Measurements from ENCODE around the gene ACOXL. TPM values are rescaled to one million over a fixed set of nuclear protein-coding genes. Genes with fewer than 3 reads are reported as not detected.

Gene ACOXL
- total RNA-seq, 3 donors from 2014 or later (not counting 1 experiment from before 2014, with no cell fraction given): not detected

DNA sequence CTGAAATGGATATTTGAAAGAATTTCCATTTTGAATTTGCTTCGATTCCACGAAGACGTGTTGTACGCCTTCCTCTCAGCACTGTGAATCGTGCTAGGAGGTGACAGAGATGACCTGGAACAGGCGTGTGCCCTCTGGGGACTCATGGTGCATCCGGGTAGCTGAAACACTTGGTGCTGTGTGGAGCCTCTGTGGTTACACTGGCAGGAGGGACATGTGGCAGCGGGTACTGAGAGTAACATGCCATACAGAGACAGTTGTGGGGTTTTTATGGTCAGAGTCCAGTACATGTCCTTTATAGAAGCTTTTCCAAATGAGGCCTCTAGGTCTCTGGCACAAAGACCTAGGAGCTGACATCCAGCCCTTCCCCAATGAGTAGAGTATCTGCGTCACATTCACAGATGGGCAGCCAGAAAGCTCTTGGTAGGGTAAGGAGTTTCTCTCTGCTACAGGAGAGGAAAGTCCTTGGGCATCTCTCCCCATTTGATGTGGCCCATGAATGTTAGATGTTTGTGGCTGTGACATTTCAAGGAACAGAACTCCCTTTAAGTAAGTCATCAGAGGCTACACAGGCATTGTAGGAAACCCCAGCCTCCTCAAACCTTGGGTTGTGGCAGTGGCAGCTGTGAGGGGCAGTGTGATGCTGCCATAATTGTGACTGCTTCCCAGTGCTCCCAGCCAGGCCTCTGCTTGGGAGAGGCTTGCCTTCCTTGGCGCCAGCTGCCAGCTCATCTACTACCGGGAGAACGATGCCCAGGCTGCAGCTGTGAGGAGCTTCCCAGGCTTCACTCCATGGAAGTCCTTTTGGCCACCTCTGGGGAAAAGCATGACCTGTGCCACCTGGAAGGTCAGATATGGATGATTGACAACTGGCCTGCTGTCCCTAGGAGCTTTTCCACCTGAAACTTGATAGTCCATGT is 80.6 kb downstream of the ACOXL start:
- Mint-ChIP-seq H3K27me3 (ENCODE audit: low read depth in 2 of 2) (peaks cover 0 to 11% of the 10 kb centered on the region in 2 donors), H3K4me3 (no peak overlapping the region), H3K27ac (peak overlapping the region in 1 of 2 donors; percentile 67), H3K36me3 (no peaks in the 10 kb centered on the region), H3K4me1 (peaks cover 6 to 12% of the 10 kb centered on the region in 2 donors), H3K9me3 (no peaks in the 10 kb centered on the region)
- H3K9me3 ChIP-seq (ENCODE audit: control insufficient read depth, insufficient read depth, low read length): no peaks in the 10 kb centered on the region
- DNase-seq (no peak), ATAC-seq (peak in 1 of 3 donors; percentile 21)
- 91% methylated on average over 12 of the region's 12 CpGs for WGBS (ENCODE audit: insufficient coverage)
- H3K27ac ChIP-seq (ENCODE audit: low read length): no peak overlapping the region
- H3K4me1 ChIP-seq (ENCODE audit: control insufficient read depth, insufficient read depth, low read length): peaks cover 8% of the 10 kb centered on the region
- no peak overlapping the region for H3K4me3 ChIP-seq (ENCODE audit: low read length)
- no peaks in the 10 kb centered on the region for H3K27me3 ChIP-seq (ENCODE audit: control insufficient read depth, insufficient read depth, low read length)
- no peak for TF ChIP-seq CTCF (IDR thresholded peaks at IDR 0.05)
- intact Hi-C loops (cut with micrococcal nuclease): loop anchor here (2.0 to 10.0 kb wide), 5 partner anchors 40 to 892 kb away; no protein-coding TSS in a partner anchor
- H3K36me3 ChIP-seq (ENCODE audit: control insufficient read depth, insufficient read depth, low read length): no peaks in the 10 kb centered on the region

DNA sequence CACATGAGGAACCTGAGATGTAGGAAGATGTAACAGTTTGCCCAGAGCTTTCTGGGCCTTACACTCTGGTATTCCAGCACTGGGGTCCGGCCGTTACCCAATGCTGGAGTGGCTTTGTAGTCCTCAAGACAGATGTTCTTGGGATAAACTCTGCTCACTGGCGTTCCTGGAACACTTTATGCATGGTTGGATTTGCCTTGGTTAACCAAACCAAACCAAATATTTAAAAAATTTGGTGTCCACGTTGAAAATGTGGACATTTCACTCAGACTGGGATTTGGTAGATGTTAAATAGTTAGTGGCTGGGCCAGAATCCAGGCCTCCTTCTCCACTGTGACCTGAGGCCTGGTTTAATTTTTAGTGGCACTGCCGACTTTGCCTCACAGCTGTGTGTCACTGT is 81.5 kb downstream of the ACOXL start:
- intact Hi-C loops (cut with micrococcal nuclease): loop anchor here (2.0 to 10.0 kb wide), 5 partner anchors 39 to 891 kb away; no protein-coding TSS in a partner anchor
- H3K9me3 ChIP-seq (ENCODE audit: control insufficient read depth, insufficient read depth, low read length): no peaks in the 10 kb centered on the region
- TF ChIP-seq CTCF (IDR thresholded peaks at IDR 0.05): no peak
- no peak overlapping the region for H3K4me3 ChIP-seq (ENCODE audit: low read length)
- Mint-ChIP-seq H3K36me3 (no peaks in the 10 kb centered on the region), H3K4me1 (peaks cover 9% of the 10 kb centered on the region in 2 donors), H3K4me3 (no peak overlapping the region), H3K27ac (peak overlapping the region in 1 of 2 donors; percentile 29), H3K27me3 (ENCODE audit: low read depth in 2 of 2) (peaks cover 4 to 15% of the 10 kb centered on the region in 2 donors), H3K9me3 (no peaks in the 10 kb centered on the region)
- H3K36me3 ChIP-seq (ENCODE audit: control insufficient read depth, insufficient read depth, low read length): no peaks in the 10 kb centered on the region
- H3K27ac ChIP-seq (ENCODE audit: low read length): no peak overlapping the region
- 94% methylated on average over 5 of the region's 5 CpGs for WGBS (ENCODE audit: insufficient coverage)
- ATAC-seq (no peak), DNase-seq (no peak)
- H3K4me1 ChIP-seq (ENCODE audit: control insufficient read depth, insufficient read depth, low read length): peaks cover 8% of the 10 kb centered on the region
- no peaks in the 10 kb centered on the region for H3K27me3 ChIP-seq (ENCODE audit: control insufficient read depth, insufficient read depth, low read length)

GRCh38 chr2:110815938-110816337 is 83.6 kb downstream of the ACOXL start:
- Mint-ChIP-seq H3K36me3 (no peaks in the 10 kb centered on the region), H3K4me3 (no peak overlapping the region), H3K27me3 (ENCODE audit: low read depth in 2 of 2) (peaks cover 22 to 24% of the 10 kb centered on the region in 2 donors), H3K9me3 (no peaks in the 10 kb centered on the region), H3K27ac (no peak overlapping the region), H3K4me1 (peaks cover 22 to 26% of the 10 kb centered on the region in 2 donors)
- ATAC-seq (no peak), DNase-seq (no peak)
- no peak overlapping the region for H3K4me3 ChIP-seq (ENCODE audit: low read length)
- H3K27me3 ChIP-seq (ENCODE audit: control insufficient read depth, insufficient read depth, low read length): no peaks in the 10 kb centered on the region
- 85% methylated on average over 1 of the region's 1 CpG for WGBS (ENCODE audit: insufficient coverage)
- H3K4me1 ChIP-seq (ENCODE audit: control insufficient read depth, insufficient read depth, low read length): peaks cover 17% of the 10 kb centered on the region
- H3K27ac ChIP-seq (ENCODE audit: low read length): no peak overlapping the region
- no peaks in the 10 kb centered on the region for H3K9me3 ChIP-seq (ENCODE audit: control insufficient read depth, insufficient read depth, low read length)
- H3K36me3 ChIP-seq (ENCODE audit: control insufficient read depth, insufficient read depth, low read length): no peaks in the 10 kb centered on the region
- intact Hi-C loops (cut with micrococcal nuclease): loop anchor here (10.0 kb wide), 2 partner anchors 179 to 889 kb away; no protein-coding TSS in a partner anchor
- no peak for TF ChIP-seq CTCF (IDR thresholded peaks at IDR 0.05)

Measured in natural killer cell (primary cell).